H1 (cell line): ENCODE data around the gene CDPF1. TPM values are rescaled to one million over a fixed set of nuclear protein-coding genes. Genes with fewer than 3 reads are reported as not detected.

Experiments
- CTCF ChIA-PET: fragments of 300-600 bp; sonication (Branson Sonifier 250); formaldehyde crosslinking; loops from one replicate; lab custom pipeline; 2021; ENCODE audit not compliant: partially characterized antibody; lab: Charles Lee
- POLR2A ChIA-PET: fragments of 300-600 bp; sonication (Branson Sonifier 250); formaldehyde crosslinking; loops from one replicate; lab custom pipeline; 2021; ENCODE audit warnings: inconsistent platforms; ENCODE audit not compliant: partially characterized antibody; lab: Charles Lee
- DNase-seq, 2 experiments: peaks; one replicate each; pipeline versions ENCODE4 v3.0.0 to v3.0.0-alpha.2; 2010 to 2022; ENCODE audit warnings: low spot score in 2 of 2, low read depth in 1 of 2, mixed read lengths in 1 of 2
- FAIRE-seq: peaks from 2 replicates; lab custom pipeline; 2011; peaks lifted over from hg19 to GRCh38; lab: Jason Lieb, UNC
- H2AFZ ChIP-seq: 2 replicates; pipeline ENCODE4 v1.8.1; 2012; ENCODE audit warnings: low read length, inconsistent platforms
- H2AK5ac ChIP-seq: 2 replicates; pipeline ENCODE4 v1.6.1; 2013; ENCODE audit warnings: low read depth, low read length
- H2BK120ac ChIP-seq: replicated peaks from 2 replicates; pipeline ENCODE3; 2013; ENCODE audit warnings: low read depth, low read length, inconsistent platforms
- H2BK12ac ChIP-seq: 2 replicates; pipeline ENCODE4 v1.6.1; 2013; ENCODE audit warnings: low read depth, low read length
- H2BK15ac ChIP-seq: 2 replicates; pipeline ENCODE4 v1.6.1; 2013; ENCODE audit warnings: low read length
- H2BK20ac ChIP-seq: 2 replicates; pipeline ENCODE4 v1.6.1; 2013; ENCODE audit warnings: low read length
- H2BK5ac ChIP-seq: 2 replicates; pipeline ENCODE4 v1.6.1; 2013; ENCODE audit warnings: low read depth, low read length
- H3K14ac ChIP-seq: 2 replicates; pipeline ENCODE4 v1.6.1; 2013; ENCODE audit warnings: inconsistent platforms; ENCODE audit not compliant: insufficient read length
- H3K18ac ChIP-seq: 2 replicates; pipeline ENCODE4 v1.6.1; 2013; ENCODE audit warnings: low read length; ENCODE audit errors: extremely low read depth
- H3K23ac ChIP-seq: 2 replicates; pipeline ENCODE4 v1.6.1; 2013; ENCODE audit warnings: inconsistent platforms; ENCODE audit not compliant: insufficient read length
- H3K23me2 ChIP-seq: 2 replicates; pipeline ENCODE4 v1.6.1; 2013; ENCODE audit warnings: low read depth, low read length
- H3K27ac ChIP-seq: 2 replicates; pipeline ENCODE4 v1.6.1; 2011; ENCODE audit warnings: low read depth, low read length, inconsistent platforms
- H3K27me3 ChIP-seq, 4 experiments: replicated peaks in 1 of 4; 1 replicate in 1 of 4; 2 replicates in 3 of 4; pipeline versions ENCODE4 v1.6.1 to v1.8.1; 2011 to 2013; ENCODE audit warnings: low read length in 3 of 4, mild to moderate bottlenecking in 3 of 4, inconsistent platforms in 2 of 4, mixed read lengths in 2 of 4, moderate library complexity in 1 of 4; ENCODE audit not compliant: control insufficient read depth in 3 of 4, insufficient read depth in 3 of 4; ENCODE audit errors: extremely low read depth in 1 of 4
- H3K36me3 ChIP-seq, 4 experiments: 2 replicates each; pipeline versions ENCODE4 v1.6.1 to v1.8.1; 2011 to 2013; ENCODE audit warnings: mild to moderate bottlenecking in 4 of 4, low read length in 3 of 4, moderate library complexity in 2 of 4, control low read depth in 1 of 4, inconsistent platforms in 1 of 4; ENCODE audit not compliant: insufficient read depth in 4 of 4, control insufficient read depth in 2 of 4
- H3K4ac ChIP-seq: replicated peaks from 2 replicates; pipeline ENCODE3; 2013; ENCODE audit warnings: low read length, low read depth, mixed read lengths, inconsistent platforms; ENCODE audit not compliant: insufficient read length
- H3K4me1 ChIP-seq, 4 experiments: replicated peaks in 1 of 4; 1 replicate in 1 of 4; 2 replicates in 3 of 4; pipeline versions ENCODE4 v1.6.1 to v1.8.1; 2011 to 2013; ENCODE audit warnings: low read length in 3 of 4, inconsistent platforms in 2 of 4, mixed read lengths in 1 of 4; ENCODE audit not compliant: insufficient read depth in 4 of 4, control insufficient read depth in 3 of 4
- H3K4me2 ChIP-seq, 2 experiments: 2 replicates each; pipeline versions ENCODE4 v1.6.1 to v1.8.1; 2011 to 2013; ENCODE audit warnings: low read depth in 2 of 2, low read length in 2 of 2, control low read depth in 1 of 2, inconsistent platforms in 1 of 2, mild to moderate bottlenecking in 1 of 2; ENCODE audit not compliant: insufficient read depth in 1 of 2
- H3K4me3 ChIP-seq, 4 experiments: fragments of 200-600, 300-600 bp in 1 of 4; sonication (generic), shearing (Covaris generic), sonication (Bioruptor Twin) in 1 of 4; 2 replicates each; pipeline versions ENCODE4 v1.5.1 to v1.8.1; 2011 to 2016; ENCODE audit warnings: low read length in 4 of 4, low read depth in 3 of 4, control low read depth in 2 of 4, inconsistent platforms in 2 of 4, mild to moderate bottlenecking in 2 of 4, mixed read lengths in 1 of 4, moderate library complexity in 1 of 4; ENCODE audit not compliant: insufficient read depth in 2 of 4; ENCODE audit errors: extremely low read depth in 1 of 4
- H3K56ac ChIP-seq: replicated peaks from 2 replicates; pipeline ENCODE3; 2013; ENCODE audit warnings: low read depth, mild to moderate bottlenecking, mixed read lengths, low read length, inconsistent platforms; ENCODE audit not compliant: insufficient read length
- H3K79me1 ChIP-seq: 2 replicates; pipeline ENCODE4 v1.6.1; 2013; ENCODE audit warnings: low read depth, low read length, control low read depth
- H3K79me2 ChIP-seq, 2 experiments: 2 replicates each; pipeline versions ENCODE4 v1.6.1 to v1.8.1; 2012 to 2013; ENCODE audit warnings: low read length in 2 of 2, mild to moderate bottlenecking in 2 of 2, inconsistent platforms in 1 of 2; ENCODE audit not compliant: insufficient read depth in 2 of 2, control insufficient read depth in 1 of 2
- H3K9ac ChIP-seq, 4 experiments: replicated peaks in 1 of 4; 1 replicate in 1 of 4; 2 replicates in 3 of 4; pipeline versions ENCODE4 v1.6.1 to v1.8.1; 2011 to 2013; ENCODE audit warnings: low read depth in 3 of 4, low read length in 3 of 4, control low read depth in 2 of 4, mild to moderate bottlenecking in 2 of 4, moderate library complexity in 2 of 4, inconsistent platforms in 1 of 4; ENCODE audit errors: extremely low read depth in 1 of 4
- H3K9me3 ChIP-seq, 2 experiments: 2 replicates each; pipeline versions ENCODE4 v1.6.1 to v1.8.1; 2012 to 2013; ENCODE audit warnings: mild to moderate bottlenecking in 2 of 2, moderate library complexity in 2 of 2, control low read depth in 1 of 2, inconsistent platforms in 1 of 2, low read depth in 1 of 2, low read length in 1 of 2, mixed read lengths in 1 of 2; ENCODE audit not compliant: insufficient read depth in 2 of 2
- H4K20me1 ChIP-seq, 2 experiments: replicated peaks in 1 of 2; 2 replicates each; pipeline versions ENCODE3 to v1.8.1; 2011 to 2013; ENCODE audit warnings: inconsistent platforms in 2 of 2, low read length in 2 of 2, mild to moderate bottlenecking in 1 of 2; ENCODE audit not compliant: insufficient read depth in 2 of 2, control insufficient read depth in 1 of 2
- H4K5ac ChIP-seq: 2 replicates; pipeline ENCODE4 v1.6.1; 2013; ENCODE audit warnings: low read length, low read depth, mixed read lengths, inconsistent platforms; ENCODE audit not compliant: insufficient read length
- H4K8ac ChIP-seq: 2 replicates; pipeline ENCODE4 v1.8.0; 2013; ENCODE audit warnings: mild to moderate bottlenecking, moderate library complexity, low read length, inconsistent platforms; ENCODE audit not compliant: insufficient read depth; ENCODE audit errors: extremely low read depth
- H4K91ac ChIP-seq: replicated peaks from 2 replicates; pipeline ENCODE3; 2013; ENCODE audit warnings: low read length, mixed read lengths, inconsistent platforms; ENCODE audit not compliant: insufficient read length
- CHD1 ChIP-seq: IDR thresholded peaks from 2 replicates; pipeline ENCODE4 v1.6.1; 2012; ENCODE audit warnings: low read depth, low read length, improper control_type of control experiment
- POLR2AphosphoS5 ChIP-seq: IDR thresholded peaks from 2 replicates; pipeline ENCODE4 v1.6.1; 2011; ENCODE audit warnings: low read depth, low read length
- WGBS, 2 experiments: shearing (Covaris generic) in 1 of 2; methylation state at CpG; one replicate each; pipeline versions ENCODE4 v1.1.6 to v1.1.7; 2013 to 2015; ENCODE audit warnings: low lambda C conversion rate in 2 of 2, mixed read lengths in 2 of 2, inconsistent platforms in 1 of 2, low coverage in 1 of 2, missing lambda C conversion rate in 1 of 2; ENCODE audit not compliant: insufficient replicate concordance in 2 of 2, insufficient coverage in 1 of 2, insufficient read length in 1 of 2; ENCODE audit errors: extremely low coverage in 1 of 2, missing lambda C conversion rate in 1 of 2; 5-methylcytosine and 5-hydroxymethylcytosine counted together
- polyA plus RNA-seq, 7 experiments: library from polyadenylated mRNA; depleted of rRNA in 3 of 7; stranded (reverse) in 5 of 7; unstranded in 2 of 7; fragments of >200 nt in 5 of 7; fragments of 200-250 nt in 2 of 7; gene quantifications; 1 replicate in 5 of 7; 2 replicates in 1 of 7; 4 replicates in 1 of 7; pipeline versions ENCODE4 v1.2.1 to v1.2.3, GENCODE V29; 2011 to 2013; ENCODE audit warnings: missing spikeins in 2 of 7, mixed read lengths in 2 of 7
- total RNA-seq: library from RNA; stranded (reverse); fragmentation: NEBNext Ultra II Directional; extraction: Animal tissue kit (Norgen Biotek cat#: 25700); gene quantifications from 2 replicates; pipeline ENCODE4 v1.2.1, GENCODE V29; 2021

The CDPF1 gene
- total and polyA plus RNA-seq, 2 of the 8 experiments (the other 6 are each of a cell fraction or from before 2014, with no cell fraction given) = 9.7 to 13.7 TPM

DNA sequence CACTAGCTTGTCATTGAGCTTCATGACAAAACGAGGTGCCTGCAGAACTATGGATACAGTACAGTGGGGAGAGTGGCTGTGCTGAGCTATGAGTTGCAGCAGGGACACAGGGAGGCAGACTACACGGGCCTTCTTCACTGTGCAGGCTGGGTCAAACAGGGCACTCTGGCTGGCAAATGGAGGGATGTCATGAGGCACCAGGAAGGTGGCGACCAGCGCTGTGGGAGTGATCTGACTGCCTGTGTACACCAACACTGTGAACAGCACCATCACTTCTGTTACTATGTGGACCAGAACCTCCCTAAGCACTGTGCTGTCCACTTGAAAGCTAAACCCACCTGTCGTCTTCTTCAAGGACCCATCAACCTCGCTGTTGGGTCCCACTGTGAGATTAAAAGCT lies 9.9 kb upstream of the CDPF1 start:
- Histone ChIP-seq H3K18ac (no peak overlapping the region), H3K9me3 (peaks cover 0 to 6% of the 10 kb centered on the region in 2 experiments; a peak in 2 of 4 replicates), H4K5ac (no peak overlapping the region), H3K23me2 (no peaks in the 10 kb centered on the region; the same call in 1 of the 2 replicates), H4K8ac (no peak overlapping the region), H3K27me3 (peaks cover 18 to 60% (median 34%) of the 10 kb centered on the region in 4 experiments), H3K4me3 (no peak overlapping the region), H2AFZ (no peak overlapping the region), H3K4me2 (no peak overlapping the region), H2BK5ac (no peak overlapping the region), H3K56ac (no peak overlapping the region), H2BK120ac (no peak overlapping the region), H3K36me3 (no peaks in the 10 kb centered on the region), H3K79me2 (no peaks in the 10 kb centered on the region), H4K20me1 (no peaks in the 10 kb centered on the region), H3K4ac (no peak overlapping the region), H3K23ac (no peak overlapping the region), H2AK5ac (no peak overlapping the region), H4K91ac (no peak overlapping the region), H3K14ac (no peak overlapping the region), H3K27ac (no peak overlapping the region), H3K79me1 (no peaks in the 10 kb centered on the region), H2BK12ac (no peak overlapping the region), H3K4me1 (no peaks in the 10 kb centered on the region), H2BK20ac (no peak overlapping the region), H2BK15ac (no peak overlapping the region), H3K9ac (no peak overlapping the region)
- WGBS, 2 experiments = 85% methylated on average over 6 of the region's 6 CpGs; no CpG with 5 or more reads in 1 of the 2 experiments
- ChIA-PET CTCF (interaction anchor here (0.7 to 1.6 kb wide), 2 partner anchors 10 to 23 kb away, joined by 3 to 6 read pairs; partner anchors contain the start of gene CDPF1), POLR2A (interaction anchor here (0.6 to 0.9 kb wide), 2 partner anchors 10 to 27 kb away, joined by 3 to 4 read pairs; partner anchors contain the start of gene CDPF1)
- TF ChIP-seq CHD1 (no peak), POLR2AphosphoS5 (no peak)
- DNase-seq (no peak), FAIRE-seq (no peak)
